ENCODE measurements around the gene ZMAT5.

GRCh38 chr22:29701155-29701999, 65.4 kb downstream of the ZMAT5 start:
- TF ChIP-seq CTCF (IDR thresholded peaks at IDR 0.05; ENCODE audit: low read length) (peak; percentile 47), EZH2 (IDR thresholded peaks at IDR 0.05; ENCODE audit: borderline replicate concordance, low read length) (no peak)

All from OCI-LY1 (cell line).